NB4 (cell line): ENCODE results near the gene COBL.

Experiments
- DNase-seq: peaks from one replicate; pipeline ENCODE4 v3.0.0; 2010; ENCODE audit warnings: low read depth
- H3K4me3 ChIP-seq: one replicate; pipeline ENCODE4 v1.5.1; 2011; ENCODE audit warnings: mild to moderate bottlenecking, low read depth, low read length, moderate library complexity
- CTCF ChIP-seq: IDR thresholded peaks from one replicate; pipeline ENCODE4 v1.5.1; 2012; ENCODE audit warnings: low read depth, low read length
- MAX ChIP-seq: IDR thresholded peaks from 2 replicates; pipeline ENCODE4 v1.6.1; 2011; ENCODE audit warnings: low read depth, low read length
- MYC ChIP-seq: IDR thresholded peaks from 2 replicates; pipeline ENCODE4 v1.6.1; 2011; ENCODE audit warnings: low read depth, low read length
- POLR2A ChIP-seq: IDR thresholded peaks from 2 replicates; pipeline ENCODE4 v1.6.1; 2011; ENCODE audit warnings: mild to moderate bottlenecking; ENCODE audit not compliant: insufficient read length; ENCODE audit errors: extremely low read depth

Gene COBL

GRCh38 chr7:51034521-51035264 lies 281.9 kb downstream of the COBL start:
- H3K4me3 ChIP-seq: no peak overlapping the region
- TF ChIP-seq MYC: no peak
- TF ChIP-seq MAX: no peak
- no peak for TF ChIP-seq POLR2A
- no peak for TF ChIP-seq CTCF
- no peak for DNase-seq

GRCh38 chr7:51033727-51034520 lies 282.7 kb downstream of the COBL start:
- no peak for DNase-seq
- TF ChIP-seq CTCF (no peak), MYC (no peak), MAX (no peak), POLR2A (no peak)
- H3K4me3 ChIP-seq: no peak overlapping the region

GRCh38 chr7:51031791-51032515 lies 284.7 kb downstream of the COBL start:
- no peak for DNase-seq
- TF ChIP-seq CTCF (no peak), MYC (no peak), MAX (no peak), POLR2A (no peak)
- no peak overlapping the region for H3K4me3 ChIP-seq

- H3K4me3 ChIP-seq: no peak overlapping the region
- DNase-seq: no peak
- TF ChIP-seq MYC: no peak
- TF ChIP-seq POLR2A: no peak
- TF ChIP-seq MAX: no peak
- no peak for TF ChIP-seq CTCF
Observed at GRCh38 chr7:51031216-51031615, 285.4 kb downstream of the COBL start.

- no peak overlapping the region for H3K4me3 ChIP-seq
- TF ChIP-seq MAX: no peak
- no peak for TF ChIP-seq CTCF
- no peak for TF ChIP-seq POLR2A
- no peak for TF ChIP-seq MYC
- DNase-seq: no peak
Observed at GRCh38 chr7:51029701-51030191, 286.9 kb downstream of the COBL start.
